Endothelial cell of umbilical vein (primary cell): Measurements from ENCODE around the gene MAML3. TPM values are rescaled to one million over a fixed set of nuclear protein-coding genes. Genes with fewer than 3 reads are reported as not detected.

ENCODE experiments used
- BruUV-seq: library from RNA; stranded (reverse); fragments of 400-500 nt; replicated peaks from 2 replicates; lab custom pipeline; 2021; lab: Mats Ljungman, UMichigan
- CTCF ChIA-PET: fragments of 300-600, 350-600 bp; sonication (Branson Sonifier 250); formaldehyde crosslinking; loops from one replicate; lab custom pipeline; 2021; ENCODE audit warnings: antibody characterized with exemption, inconsistent platforms; lab: Charles Lee
- POLR2A ChIA-PET: fragments of 300-600, 350-600 bp; sonication (Branson Sonifier 250); formaldehyde crosslinking; loops from one replicate; lab custom pipeline; 2021; ENCODE audit warnings: antibody characterized with exemption, inconsistent platforms; lab: Charles Lee
- DNase-seq: peaks from one replicate; pipeline ENCODE4 v3.0.0-alpha.2; 2011; ENCODE audit warnings: low read depth, low spot score
- FAIRE-seq: peaks from 2 replicates; lab custom pipeline; 2011; peaks lifted over from hg19 to GRCh38; lab: Jason Lieb, UNC
- H2AFZ ChIP-seq: 2 replicates; pipeline ENCODE4 v1.6.0; 2012; ENCODE audit warnings: low read depth, low read length, control low read depth, inconsistent platforms
- H3K27ac ChIP-seq: 2 replicates; pipeline ENCODE4 v1.5.1; 2011; ENCODE audit warnings: low read depth, mild to moderate bottlenecking, control low read depth, low read length, moderate library complexity; ENCODE audit not compliant: insufficient read depth
- H3K27me3 ChIP-seq, 2 experiments: 2 replicates each; pipeline versions ENCODE4 v1.6.0 to v1.6.1; 2011; ENCODE audit warnings: low read length in 2 of 2, mixed read lengths in 1 of 2; ENCODE audit not compliant: control insufficient read depth in 2 of 2, insufficient read depth in 2 of 2
- H3K36me3 ChIP-seq, 2 experiments: 2 replicates in 1 of 2; 3 replicates in 1 of 2; pipeline ENCODE4 v1.5.1; 2011; ENCODE audit warnings: low read length in 2 of 2, mild to moderate bottlenecking in 1 of 2, moderate library complexity in 1 of 2; ENCODE audit not compliant: control insufficient read depth in 2 of 2, insufficient read depth in 2 of 2; ENCODE audit errors: extremely low read depth in 1 of 2
- H3K4me1 ChIP-seq: 3 replicates; pipeline ENCODE4 v1.5.1; 2011; ENCODE audit warnings: mild to moderate bottlenecking, low read length; ENCODE audit not compliant: control insufficient read depth, insufficient read depth; ENCODE audit errors: extremely low read depth
- H3K4me2 ChIP-seq: 2 replicates; pipeline ENCODE4 v1.6.1; 2011; ENCODE audit warnings: low read length, control low read depth, mixed read lengths; ENCODE audit not compliant: insufficient read depth
- H3K4me3 ChIP-seq, 3 experiments: fragments of 200-600 bp in 1 of 3; sonication (generic), shearing (Covaris generic) in 1 of 3; replicated peaks in 1 of 3; 2 replicates each; pipeline ENCODE4 v1.5.1; 2011 to 2016; ENCODE audit warnings: control low read depth in 3 of 3, low read length in 3 of 3, mild to moderate bottlenecking in 2 of 3, inconsistent platforms in 1 of 3, low read depth in 1 of 3, moderate library complexity in 1 of 3; ENCODE audit not compliant: insufficient read depth in 1 of 3
- H3K79me2 ChIP-seq: 2 replicates; pipeline ENCODE4 v1.6.0; 2012; ENCODE audit warnings: low read length, inconsistent platforms; ENCODE audit not compliant: control insufficient read depth, insufficient read depth
- H3K9ac ChIP-seq: replicated peaks from 2 replicates; pipeline ENCODE3; 2011; ENCODE audit warnings: low read length, control low read depth; ENCODE audit not compliant: insufficient read depth; ENCODE audit errors: extremely low read depth
- H3K9me1 ChIP-seq: replicated peaks from 3 replicates; pipeline ENCODE4 v1.6.0; 2011; ENCODE audit warnings: mild to moderate bottlenecking, low read length; ENCODE audit not compliant: control insufficient read depth, insufficient read depth; ENCODE audit errors: extremely low read depth
- H3K9me3 ChIP-seq: replicated peaks from 2 replicates; pipeline ENCODE4 v1.5.1; 2012; ENCODE audit warnings: low read length, inconsistent platforms; ENCODE audit not compliant: control insufficient read depth, insufficient read depth
- H4K20me1 ChIP-seq: replicated peaks from 2 replicates; pipeline ENCODE3; 2011; ENCODE audit warnings: mild to moderate bottlenecking, low read length; ENCODE audit not compliant: control insufficient read depth, insufficient read depth; ENCODE audit errors: extremely low read depth
- CTCF ChIP-seq, 2 donors: IDR thresholded peaks; 1 replicate in 1 of 2; 2 replicates in 1 of 2; pipeline ENCODE4 v1.5.1; 2011; ENCODE audit warnings: low read length in 2 of 2, mild to moderate bottlenecking in 2 of 2, moderate library complexity in 2 of 2, control low read depth in 1 of 2, inconsistent platforms in 1 of 2, low read depth in 1 of 2; ENCODE audit not compliant: insufficient read depth in 1 of 2; ENCODE audit errors: extremely low read depth in 1 of 2
- EZH2 ChIP-seq: IDR thresholded peaks from 2 replicates; pipeline ENCODE4 v1.6.1; 2012; ENCODE audit warnings: borderline replicate concordance, low read depth, mild to moderate bottlenecking, moderate library complexity, low read length, inconsistent platforms; ENCODE audit not compliant: severe bottlenecking
- FOS ChIP-seq: IDR thresholded peaks from 2 replicates; pipeline ENCODE4 v1.6.1; 2011; ENCODE audit warnings: mild to moderate bottlenecking, low read length, moderate library complexity, borderline replicate concordance; ENCODE audit not compliant: insufficient read depth
- GATA2 ChIP-seq: IDR thresholded peaks from 2 replicates; pipeline ENCODE4 v1.7.0; 2011; ENCODE audit warnings: low read depth, mild to moderate bottlenecking, moderate library complexity, mixed read lengths, low read length; ENCODE audit not compliant: insufficient read length, insufficient read depth
- JUN ChIP-seq: IDR thresholded peaks from 2 replicates; pipeline ENCODE4 v1.6.1; 2011; ENCODE audit warnings: borderline replicate concordance, low read depth; ENCODE audit not compliant: insufficient read length, insufficient read depth
- MAX ChIP-seq: IDR thresholded peaks from 2 replicates; pipeline ENCODE4 v1.6.1; 2011; ENCODE audit not compliant: insufficient read depth, insufficient read length
- MYC ChIP-seq: IDR thresholded peaks from one replicate; pipeline ENCODE4 v1.6.1; 2011; ENCODE audit warnings: mild to moderate bottlenecking, low read depth, low read length
- POLR2A ChIP-seq: IDR thresholded peaks from 2 replicates; pipeline ENCODE4 v1.6.1; 2012; ENCODE audit warnings: low read depth, mild to moderate bottlenecking, control low read depth, low read length
- POLR2AphosphoS5 ChIP-seq: IDR thresholded peaks from 2 replicates; pipeline ENCODE4 v1.6.1; 2012; ENCODE audit warnings: low read depth, mild to moderate bottlenecking, control low read depth, low read length, moderate library complexity; ENCODE audit not compliant: insufficient read depth
- dilution Hi-C: fragments of 300-500 bp; cut with MboI; formaldehyde crosslinking; loops from one replicate; pipeline ENCODE4 v1.15.0; 2019; ENCODE audit warnings: low sequenced_read_pairs; ENCODE audit not compliant: extremely low pct_ligation_motif_present
- intact Hi-C: fragments of 100-400 bp; cut with micrococcal nuclease; formaldehyde crosslinking; loops from one replicate; pipeline ENCODE4 v1.10.0; 2022
- polyA plus RNA-seq, 4 experiments: library from polyadenylated mRNA; depleted of rRNA in 3 of 4; stranded (reverse) in 3 of 4; unstranded in 1 of 4; fragments of >200 nt; gene quantifications; 2 replicates each; pipeline versions ENCODE4 v1.2.1 to v1.2.3, GENCODE V29; 2011 to 2012; ENCODE audit warnings: missing spikeins in 1 of 4
- total RNA-seq: library from RNA; stranded (reverse); gene quantifications from 2 replicates; pipeline ENCODE4 v1.2.3, GENCODE V29; 2021

Gene MAML3
- total and polyA plus RNA-seq, 2 donors (not counting 3 experiments of a cell fraction or from before 2014, with no cell fraction given): 14.0 to 20.3 TPM

- no peak overlapping the region for H3K4me2 ChIP-seq
- no peak overlapping the region for H3K27ac ChIP-seq
- no peak overlapping the region for H3K4me3 ChIP-seq
- dilution Hi-C loops (no loop called here), intact Hi-C loops (no loop called here)
- no peaks in the 10 kb centered on the region for H3K27me3 ChIP-seq
- H3K9me3 ChIP-seq: no peaks in the 10 kb centered on the region
- FAIRE-seq (no peak), DNase-seq (no peak)
- H3K36me3 ChIP-seq: no peaks in the 10 kb centered on the region
- POLR2A ChIA-PET: interaction anchor here (1.0 kb wide), 1 partner anchor 15 kb away, joined by 3 read pairs; the partner anchor contains the start of gene MAML3
- peaks cover 18% of the 10 kb centered on the region for H3K79me2 ChIP-seq
- H2AFZ ChIP-seq: no peak overlapping the region
- H4K20me1 ChIP-seq: no peaks in the 10 kb centered on the region
- CTCF ChIA-PET: interaction anchor here (0.8 to 1.7 kb wide), 3 partner anchors 10 to 222 kb away, joined by 3 to 4 read pairs (median 3); no protein-coding TSS in a partner anchor
- BruUV-seq: no TSS peak
- peaks cover 23% of the 10 kb centered on the region for H3K4me1 ChIP-seq
- no peak overlapping the region for H3K9ac ChIP-seq
- no peaks in the 10 kb centered on the region for H3K9me1 ChIP-seq
- TF ChIP-seq EZH2: no peak
- no peak for TF ChIP-seq CTCF (IDR thresholded peaks at IDR 0.05; ENCODE audit: extremely low read depth in 1 of 2, insufficient read depth in 1 of 2, low read depth in 1 of 2, low read length in 2 of 2)
- TF ChIP-seq POLR2A: no peak
- no peak for TF ChIP-seq MAX
- TF ChIP-seq FOS: no peak
- no peak for TF ChIP-seq JUN
- TF ChIP-seq POLR2AphosphoS5: no peak
- TF ChIP-seq MYC: no peak
- TF ChIP-seq GATA2: no peak
These were observed 15.6 kb downstream of the MAML3 start for GRCh38 chr4:140138428-140138827.
